B cell (primary cell): ENCODE data around the gene DPY19L1. TPM values are rescaled to one million over a fixed set of nuclear protein-coding genes. Genes with fewer than 3 reads are reported as not detected.
"Not testable (repeated sequence)": the region's sequence is repeated elsewhere in the genome, so short reads cannot be mapped to it uniquely, and the experiment has no call there.

Source experiments
- ATAC-seq: fragments of 200-7000 bp; cut with Tn5 transposase; one replicate; pipeline ENCODE4 v1.10.0; 2021; ENCODE audit warnings: low read depth, mild to moderate bottlenecking, moderate number of reproducible peaks, moderate library complexity
- CTCF ChIA-PET: fragments of 350-600 bp; sonication (Branson Sonifier 250); formaldehyde crosslinking; loops from one replicate; lab custom pipeline; 2021; ENCODE audit warnings: antibody characterized with exemption, inconsistent platforms; lab: Charles Lee
- POLR2A ChIA-PET: fragments of 350-600 bp; sonication (Branson Sonifier 250); formaldehyde crosslinking; loops from one replicate; lab custom pipeline; 2021; ENCODE audit warnings: antibody characterized with exemption; lab: Charles Lee
- DNase-seq: peaks from one replicate; pipeline ENCODE4 v3.0.0; 2013
- H2AFZ ChIP-seq: 2 replicates; pipeline ENCODE4 v1.6.1; 2012; ENCODE audit warnings: mild to moderate bottlenecking, low read depth, low read length; ENCODE audit not compliant: insufficient read depth, poor library complexity, severe bottlenecking
- H3K27ac ChIP-seq, 2 donors: 1 replicate in 1 of 2; 2 replicates in 1 of 2; pipeline ENCODE4 v1.5.1; 2012 to 2013; ENCODE audit warnings: low read length in 2 of 2, mild to moderate bottlenecking in 2 of 2, moderate library complexity in 1 of 2
- H3K27me3 ChIP-seq, 4 experiments: fragments of 200-600 bp in 1 of 4; sonication (generic) in 1 of 4; replicated peaks in 1 of 4; 1 replicate in 2 of 4; 2 replicates in 2 of 4; pipeline versions ENCODE4 v1.6.1 to v1.7.0; 2013 to 2016; ENCODE audit warnings: low read length in 3 of 4, mild to moderate bottlenecking in 2 of 4, mixed read lengths in 1 of 4, moderate library complexity in 1 of 4; ENCODE audit not compliant: insufficient read depth in 4 of 4, control insufficient read depth in 3 of 4; ENCODE audit errors: control extremely low read depth in 1 of 4
- H3K36me3 ChIP-seq, 2 experiments: replicated peaks in 1 of 2; 1 replicate in 1 of 2; 2 replicates in 1 of 2; pipeline versions ENCODE4 v1.6.1 to v1.7.1; 2013; ENCODE audit warnings: low read length in 1 of 2; ENCODE audit not compliant: insufficient read depth in 2 of 2, control insufficient read depth in 1 of 2; ENCODE audit errors: control extremely low read depth in 1 of 2, extremely low read depth in 1 of 2
- H3K4me1 ChIP-seq, 2 donors: fragments of 200-600 bp in 1 of 2; sonication (generic) in 1 of 2; 1 replicate in 1 of 2; 2 replicates in 1 of 2; pipeline versions ENCODE4 v1.5.1 to v1.6.1; 2013 to 2017; ENCODE audit warnings: low read length in 2 of 2; ENCODE audit not compliant: control insufficient read depth in 2 of 2, insufficient read depth in 2 of 2
- H3K4me2 ChIP-seq: replicated peaks from 2 replicates; pipeline ENCODE3; 2012; ENCODE audit warnings: mild to moderate bottlenecking, low read depth, low read length; ENCODE audit not compliant: poor library complexity, severe bottlenecking
- H3K4me3 ChIP-seq, 5 experiments: fragments of 200-600 bp in 1 of 5; sonication (generic) in 1 of 5; 1 replicate in 3 of 5; 2 replicates in 2 of 5; pipeline versions ENCODE4 v1.5.1 to v1.7.0; 2011 to 2016; ENCODE audit warnings: low read length in 4 of 5, mild to moderate bottlenecking in 4 of 5, low read depth in 2 of 5, control low read depth in 1 of 5, moderate library complexity in 1 of 5; ENCODE audit not compliant: insufficient read depth in 1 of 5; ENCODE audit errors: control extremely low read depth in 1 of 5, extremely low read depth in 1 of 5
- H3K79me2 ChIP-seq: fragments of 200-600 bp; sonication (generic); one replicate; pipeline ENCODE4 v1.6.0; 2016; ENCODE audit warnings: low read length; ENCODE audit not compliant: control insufficient read depth, insufficient read depth
- H3K9ac ChIP-seq: fragments of 200-600 bp; sonication (generic); 2 replicates; pipeline ENCODE4 v1.6.1; 2017; ENCODE audit warnings: mild to moderate bottlenecking, low read length, moderate library complexity
- H3K9me3 ChIP-seq, 3 donors: one replicate each; pipeline versions ENCODE4 v1.6.1 to v1.7.1; 2013; ENCODE audit warnings: low read length in 2 of 3; ENCODE audit not compliant: control insufficient read depth in 2 of 3, insufficient read depth in 1 of 3; ENCODE audit errors: control extremely low read depth in 1 of 3
- H4K20me1 ChIP-seq: 2 replicates; pipeline ENCODE4 v1.6.0; 2012; ENCODE audit warnings: mild to moderate bottlenecking, low read length; ENCODE audit not compliant: insufficient read depth, control insufficient read depth, poor library complexity, severe bottlenecking
- H3K27ac Mint-ChIP-seq: one replicate; pipeline ENCODE4 v1.8.0; 2021; ENCODE audit warnings: mixed read lengths
- H3K27me3 Mint-ChIP-seq: one replicate; pipeline ENCODE4 v1.8.0; 2021; ENCODE audit warnings: mixed read lengths
- H3K4me1 Mint-ChIP-seq: one replicate; pipeline ENCODE4 v1.8.0; 2021; ENCODE audit warnings: mixed read lengths
- H3K4me3 Mint-ChIP-seq: one replicate; pipeline ENCODE4 v1.8.0; 2021; ENCODE audit warnings: mixed read lengths
- H3K9me3 Mint-ChIP-seq: one replicate; pipeline ENCODE4 v1.8.0; 2022; ENCODE audit warnings: mixed read lengths; ENCODE audit not compliant: insufficient read depth
- WGBS: methylation state at CpG from one replicate; pipeline ENCODE4 v1.1.5; 2013; ENCODE audit warnings: missing lambda C conversion rate; ENCODE audit not compliant: insufficient coverage; 5-methylcytosine and 5-hydroxymethylcytosine counted together
- intact Hi-C: fragments of 100-400 bp; cut with micrococcal nuclease; formaldehyde crosslinking; loops from one replicate; pipeline ENCODE4 v1.10.0; 2022
- polyA plus RNA-seq: library from polyadenylated mRNA; depleted of rRNA; stranded (reverse); fragments of >200 nt; gene quantifications from 2 replicates; pipeline ENCODE4 v1.2.3, GENCODE V29; 2012
- total RNA-seq, 2 donors: library from RNA; stranded (reverse); fragments of 120-200 nt in 1 of 2; gene quantifications; 1 replicate in 1 of 2; 2 replicates in 1 of 2; pipeline versions ENCODE4 v1.2.3 to v1.2.4, GENCODE V29; 2013 to 2022

The DPY19L1 gene
- total and polyA plus RNA-seq, 2 donors (not counting 1 experiment from before 2014, with no cell fraction given), result 2.0 to 13.0 TPM

GRCh38 chr7:34998335-34998734, 39.0 kb downstream of the DPY19L1 start:
- H4K20me1 ChIP-seq, H3K27me3 Mint-ChIP-seq, H3K4me3 Mint-ChIP-seq, DNase-seq, H3K4me1 Mint-ChIP-seq, CTCF ChIA-PET, ATAC-seq, H3K4me2 ChIP-seq, H3K79me2 ChIP-seq, H3K4me1 ChIP-seq, H3K4me3 ChIP-seq, intact Hi-C loops, H3K9me3 ChIP-seq, H3K27me3 ChIP-seq, POLR2A ChIA-PET, H2AFZ ChIP-seq, H3K27ac Mint-ChIP-seq, H3K36me3 ChIP-seq, H3K27ac ChIP-seq, H3K9me3 Mint-ChIP-seq, H3K9ac ChIP-seq: not testable (repeated sequence)
- WGBS, result 100% methylated on average over 3 of the region's 6 CpGs

- CTCF ChIA-PET, intact Hi-C loops, H3K9me3 ChIP-seq, H2AFZ ChIP-seq, H3K27ac Mint-ChIP-seq, ATAC-seq, H3K79me2 ChIP-seq, H3K4me1 ChIP-seq, H3K4me3 ChIP-seq, H3K27me3 ChIP-seq, DNase-seq, H3K36me3 ChIP-seq, POLR2A ChIA-PET, H3K9me3 Mint-ChIP-seq, H3K27me3 Mint-ChIP-seq, H3K4me2 ChIP-seq, H3K27ac ChIP-seq, H3K9ac ChIP-seq, H3K4me1 Mint-ChIP-seq, H4K20me1 ChIP-seq, H3K4me3 Mint-ChIP-seq: not testable (repeated sequence)
- WGBS, result 67% methylated on average over 1 of the region's 5 CpGs
These were observed 40.7 kb downstream of the DPY19L1 start for GRCh38 chr7:34996423-34997090.
